ENCODE data around the gene ZNF467.

The ZNF467 gene

GRCh38 chr7:149751043-149751775 lies 22.2 kb downstream of the ZNF467 start:
- Histone ChIP-seq H2BK15ac (ENCODE audit: low read length) (no peak overlapping the region), H2AK5ac (ENCODE audit: low read depth, low read length) (no peak overlapping the region), H3K14ac (ENCODE audit: low read length) (peak overlapping the region; percentile 23), H3K4me3 (ENCODE audit: low read length in 2 of 2) (no peak overlapping the region), H3K4ac (ENCODE audit: low read length) (no peak overlapping the region), H4K8ac (ENCODE audit: low read depth, low read length) (no peak overlapping the region), H3K18ac (ENCODE audit: low read length) (peak overlapping the region; percentile 23), H2AFZ (ENCODE audit: low read length) (peak overlapping the region; percentile 76), H3K36me3 (replicated peaks in 1 of 2; ENCODE audit: control insufficient read depth in 2 of 2, insufficient read depth in 2 of 2, low read length in 2 of 2) (no peaks in the 10 kb centered on the region), H2BK120ac (ENCODE audit: low read depth, low read length) (no peak overlapping the region), H2BK12ac (ENCODE audit: low read length) (no peak overlapping the region), H3K9ac (ENCODE audit: low read depth, low read length, poor library complexity) (no peak overlapping the region), H3K79me1 (ENCODE audit: low read depth, low read length) (no peaks in the 10 kb centered on the region), H3K27me3 (ENCODE audit: control insufficient read depth in 3 of 3, insufficient read depth in 3 of 3, low read depth in 1 of 3, low read length in 3 of 3) (no peaks in the 10 kb centered on the region), H4K91ac (ENCODE audit: low read depth, low read length, poor library complexity) (no peak overlapping the region), H3K27ac (replicated peaks; ENCODE audit: low read length) (no peak overlapping the region), H3K9me3 (replicated peaks in 1 of 2; ENCODE audit: control insufficient read depth in 2 of 2, insufficient read depth in 1 of 2, low read depth in 1 of 2, low read length in 2 of 2) (no peaks in the 10 kb centered on the region), H3K4me1 (ENCODE audit: control insufficient read depth in 2 of 2, insufficient read depth in 1 of 2, low read depth in 1 of 2, low read length in 2 of 2) (peaks cover 6 to 38% of the 10 kb centered on the region in 2 donors), H2BK5ac (ENCODE audit: low read length) (no peak overlapping the region), H3K4me2 (ENCODE audit: insufficient read depth, low read length, poor library complexity, severe bottlenecking) (no peak overlapping the region), H3K23ac (ENCODE audit: low read depth, low read length, poor library complexity) (no peak overlapping the region)
- no peak for DNase-seq (ENCODE audit: low spot score)
- no CpG with 5 or more reads among the region's 8 CpGs for WGBS, 2 donors (ENCODE audit: extremely low coverage in 2 of 2, insufficient read length in 2 of 2, insufficient replicate concordance in 1 of 2)

- Histone ChIP-seq H3K27me3 (ENCODE audit: control insufficient read depth in 3 of 3, insufficient read depth in 3 of 3, low read depth in 1 of 3, low read length in 3 of 3) (no peaks in the 10 kb centered on the region), H2BK120ac (ENCODE audit: low read depth, low read length) (no peak overlapping the region), H4K91ac (ENCODE audit: low read depth, low read length, poor library complexity) (no peak overlapping the region), H3K79me1 (ENCODE audit: low read depth, low read length) (no peaks in the 10 kb centered on the region), H4K8ac (ENCODE audit: low read depth, low read length) (no peak overlapping the region), H2AFZ (ENCODE audit: low read length) (no peak overlapping the region), H2BK15ac (ENCODE audit: low read length) (no peak overlapping the region), H3K4me2 (ENCODE audit: insufficient read depth, low read length, poor library complexity, severe bottlenecking) (no peak overlapping the region), H3K9me3 (replicated peaks in 1 of 2; ENCODE audit: control insufficient read depth in 2 of 2, insufficient read depth in 1 of 2, low read depth in 1 of 2, low read length in 2 of 2) (no peaks in the 10 kb centered on the region), H2AK5ac (ENCODE audit: low read depth, low read length) (no peak overlapping the region), H3K14ac (ENCODE audit: low read length) (no peak overlapping the region), H3K36me3 (replicated peaks in 1 of 2; ENCODE audit: control insufficient read depth in 2 of 2, insufficient read depth in 2 of 2, low read length in 2 of 2) (no peaks in the 10 kb centered on the region), H3K18ac (ENCODE audit: low read length) (no peak overlapping the region), H2BK5ac (ENCODE audit: low read length) (no peak overlapping the region), H3K27ac (replicated peaks; ENCODE audit: low read length) (no peak overlapping the region), H3K4ac (ENCODE audit: low read length) (no peak overlapping the region), H3K23ac (ENCODE audit: low read depth, low read length, poor library complexity) (no peak overlapping the region), H3K4me1 (ENCODE audit: control insufficient read depth in 2 of 2, insufficient read depth in 1 of 2, low read depth in 1 of 2, low read length in 2 of 2) (peaks cover 6 to 38% of the 10 kb centered on the region in 2 donors), H2BK12ac (ENCODE audit: low read length) (no peak overlapping the region), H3K9ac (ENCODE audit: low read depth, low read length, poor library complexity) (no peak overlapping the region), H3K4me3 (ENCODE audit: low read length in 2 of 2) (no peak overlapping the region)
- WGBS, 2 donors (ENCODE audit: extremely low coverage in 2 of 2, insufficient read length in 2 of 2, insufficient replicate concordance in 1 of 2) = no CpG with 5 or more reads among the region's 9 CpGs
- DNase-seq (ENCODE audit: low spot score) = no peak
Observed at GRCh38 chr7:149750122-149750845, 23.1 kb downstream of the ZNF467 start.

- Histone ChIP-seq H4K8ac (ENCODE audit: low read depth, low read length) (no peak overlapping the region), H3K4me3 (ENCODE audit: low read length in 2 of 2) (no peak overlapping the region), H2BK5ac (ENCODE audit: low read length) (no peak overlapping the region), H2BK15ac (ENCODE audit: low read length) (no peak overlapping the region), H2BK12ac (ENCODE audit: low read length) (no peak overlapping the region), H2BK120ac (ENCODE audit: low read depth, low read length) (no peak overlapping the region), H3K27me3 (ENCODE audit: control insufficient read depth in 3 of 3, insufficient read depth in 3 of 3, low read depth in 1 of 3, low read length in 3 of 3) (no peaks in the 10 kb centered on the region), H4K91ac (ENCODE audit: low read depth, low read length, poor library complexity) (no peak overlapping the region), H3K14ac (ENCODE audit: low read length) (no peak overlapping the region), H3K4me2 (ENCODE audit: insufficient read depth, low read length, poor library complexity, severe bottlenecking) (no peak overlapping the region), H3K27ac (replicated peaks; ENCODE audit: low read length) (no peak overlapping the region), H3K4me1 (ENCODE audit: control insufficient read depth in 2 of 2, insufficient read depth in 1 of 2, low read depth in 1 of 2, low read length in 2 of 2) (peaks cover 6 to 31% of the 10 kb centered on the region in 2 donors), H3K36me3 (replicated peaks in 1 of 2; ENCODE audit: control insufficient read depth in 2 of 2, insufficient read depth in 2 of 2, low read length in 2 of 2) (no peaks in the 10 kb centered on the region), H3K9ac (ENCODE audit: low read depth, low read length, poor library complexity) (no peak overlapping the region), H3K23ac (ENCODE audit: low read depth, low read length, poor library complexity) (no peak overlapping the region), H3K4ac (ENCODE audit: low read length) (no peak overlapping the region), H2AFZ (ENCODE audit: low read length) (peak overlapping the region; percentile 21), H3K18ac (ENCODE audit: low read length) (no peak overlapping the region), H3K9me3 (replicated peaks in 1 of 2; ENCODE audit: control insufficient read depth in 2 of 2, insufficient read depth in 1 of 2, low read depth in 1 of 2, low read length in 2 of 2) (no peaks in the 10 kb centered on the region), H2AK5ac (ENCODE audit: low read depth, low read length) (no peak overlapping the region), H3K79me1 (ENCODE audit: low read depth, low read length) (no peaks in the 10 kb centered on the region)
- DNase-seq (ENCODE audit: low spot score) = no peak
- WGBS, 2 donors (ENCODE audit: extremely low coverage in 2 of 2, insufficient read length in 2 of 2, insufficient replicate concordance in 1 of 2) = no CpG with 5 or more reads among the region's 9 CpGs
Observed at GRCh38 chr7:149748076-149748874, 25.1 kb downstream of the ZNF467 start.
